HG03095 (cell line): Measurements from ENCODE around the gene HTR6.

Experiments used
- ATAC-seq: cut with Tn5 transposase; IDR thresholded peaks from one replicate; pipeline ENCODE4 v1.9.1; 2021; ENCODE audit warnings: moderate library complexity; ENCODE audit not compliant: unreplicated experiment

Gene HTR6

DNA sequence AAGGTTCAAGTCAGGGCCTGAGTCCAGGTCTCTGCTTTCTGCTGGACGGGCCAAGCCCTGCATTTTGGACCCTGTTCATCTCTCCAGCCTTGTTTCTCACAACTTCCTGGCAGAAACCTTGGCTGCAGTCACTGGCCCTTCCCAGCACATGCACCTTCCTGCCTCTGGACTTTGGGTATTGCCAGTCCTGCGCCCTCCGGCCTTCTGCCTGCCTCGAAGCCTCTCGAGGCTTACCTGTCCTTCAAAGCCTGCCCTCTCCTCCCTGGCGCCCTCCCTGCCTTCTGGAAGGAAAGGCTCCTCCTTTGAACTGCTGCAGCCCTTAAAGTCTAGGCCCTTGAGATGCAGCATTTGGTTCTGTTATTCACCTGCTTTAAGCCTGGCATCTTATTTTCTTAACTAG is 52.8 kb downstream of the HTR6 start:
- no peak for ATAC-seq

GRCh38 chr1:19720174-19720573 is 55.5 kb downstream of the HTR6 start:
- no peak for ATAC-seq

GRCh38 chr1:19720973-19721372 is 56.3 kb downstream of the HTR6 start:
- no peak for ATAC-seq

DNA sequence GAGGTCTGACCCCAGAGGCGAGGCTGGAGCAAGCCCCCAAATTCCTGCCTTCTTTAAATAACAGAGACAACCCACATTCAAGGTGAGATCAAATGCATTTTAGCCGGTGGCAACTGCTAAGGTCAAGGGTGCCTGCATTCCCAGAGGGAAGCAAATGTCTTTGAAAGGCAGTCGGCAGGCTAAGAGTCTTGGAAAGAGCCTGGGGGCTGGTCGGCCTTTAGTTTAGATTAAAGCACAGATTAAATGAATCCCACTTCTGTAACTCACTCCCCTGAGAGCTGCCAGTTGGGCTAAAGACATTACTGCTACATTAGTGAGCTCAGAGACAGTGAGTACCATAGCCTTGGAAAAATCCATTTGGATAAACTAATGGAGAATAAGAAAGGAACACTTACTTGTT is 59.2 kb downstream of the HTR6 start:
- ATAC-seq: no peak

DNA sequence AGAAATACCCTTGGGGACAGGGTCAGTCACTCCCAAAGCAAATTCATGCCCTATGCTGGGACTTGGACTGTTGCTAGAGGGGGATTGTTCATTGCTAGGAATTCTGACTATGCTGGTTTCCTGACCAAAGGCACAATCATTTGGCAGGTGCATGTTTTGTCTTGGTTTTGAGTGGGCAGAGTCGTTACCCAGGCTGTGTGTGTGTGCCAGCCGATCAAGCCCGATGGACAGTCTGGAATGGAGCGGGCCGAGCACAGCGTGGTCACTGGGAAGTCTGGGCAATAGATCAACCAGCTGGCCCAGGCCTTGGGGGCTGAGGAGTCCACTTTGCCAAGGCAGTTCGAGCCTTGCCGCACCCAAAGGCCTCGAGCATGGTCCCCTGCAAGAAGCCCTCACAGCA is 60.9 kb downstream of the HTR6 start:
- no peak for ATAC-seq

GRCh38 chr1:19728413-19729145 is 63.9 kb downstream of the HTR6 start:
- no peak for ATAC-seq

DNA sequence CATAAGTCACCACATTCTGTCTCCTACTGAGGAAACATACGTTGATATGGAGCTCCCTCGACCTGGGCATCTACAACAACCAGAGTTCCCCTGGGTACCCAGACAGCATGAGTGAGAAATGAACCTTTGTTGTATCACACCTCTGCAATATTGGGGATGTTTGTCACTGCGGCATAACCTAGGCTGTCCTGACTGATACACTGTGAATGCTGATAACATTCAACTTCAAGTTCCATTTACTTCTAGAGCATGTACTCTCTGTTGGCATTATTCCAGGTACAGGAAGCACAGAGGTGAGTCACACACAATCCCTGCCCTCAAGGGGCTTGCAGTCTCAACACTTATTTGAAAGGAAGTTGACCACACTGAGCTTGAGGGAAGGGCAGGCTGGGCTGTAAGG is 65.6 kb downstream of the HTR6 start:
- no peak for ATAC-seq
